H9 (cell line): ENCODE results near the gene ST6GAL1. TPM values are rescaled to one million over a fixed set of nuclear protein-coding genes. Genes with fewer than 3 reads are reported as not detected.
A peak's percentile ranks its signal among the peaks of the same experiment; 100 is the strongest.

Experiments used
- DNase-seq: peaks from one replicate; pipeline ENCODE4 v3.0.0-alpha.2; 2017
- H2AFZ ChIP-seq: one replicate; pipeline ENCODE4 v1.6.1; 2013; ENCODE audit warnings: mild to moderate bottlenecking, low read length, control low read depth, moderate library complexity
- H2AK5ac ChIP-seq: 2 replicates; pipeline ENCODE4 v1.6.1; 2013; ENCODE audit warnings: low read length, control low read depth, mixed read lengths; ENCODE audit not compliant: insufficient read length
- H2BK120ac ChIP-seq: one replicate; pipeline ENCODE4 v1.6.1; 2013; ENCODE audit warnings: low read depth, mild to moderate bottlenecking, low read length, control low read depth, inconsistent platforms; ENCODE audit not compliant: poor library complexity, severe bottlenecking
- H2BK12ac ChIP-seq: 2 replicates; pipeline ENCODE4 v1.6.1; 2013; ENCODE audit warnings: low read length, control low read depth, mixed read lengths, low read depth; ENCODE audit not compliant: insufficient read length
- H2BK15ac ChIP-seq: 2 replicates; pipeline ENCODE4 v1.6.1; 2013; ENCODE audit warnings: low read depth, low read length, control low read depth
- H2BK20ac ChIP-seq: one replicate; pipeline ENCODE4 v1.6.1; 2013; ENCODE audit warnings: low read depth, mild to moderate bottlenecking, low read length, control low read depth, inconsistent platforms; ENCODE audit not compliant: poor library complexity, severe bottlenecking
- H2BK5ac ChIP-seq: 2 replicates; pipeline ENCODE4 v1.6.1; 2013; ENCODE audit warnings: low read length, control low read depth, mixed read lengths; ENCODE audit not compliant: insufficient read length
- H3K14ac ChIP-seq: 2 replicates; pipeline ENCODE4 v1.6.1; 2013; ENCODE audit warnings: low read length, control low read depth; ENCODE audit not compliant: insufficient read depth
- H3K18ac ChIP-seq: 2 replicates; pipeline ENCODE4 v1.6.1; 2013; ENCODE audit warnings: low read depth, mild to moderate bottlenecking, mixed read lengths, low read length, control low read depth; ENCODE audit not compliant: insufficient read length
- H3K23ac ChIP-seq: 2 replicates; pipeline ENCODE4 v1.6.1; 2013; ENCODE audit warnings: low read length, control low read depth, mixed read lengths, low read depth; ENCODE audit not compliant: insufficient read length
- H3K23me2 ChIP-seq: 2 replicates; pipeline ENCODE4 v1.6.1; 2013; ENCODE audit warnings: low read depth, mild to moderate bottlenecking, mixed read lengths, low read length, control low read depth; ENCODE audit not compliant: insufficient read length, poor library complexity, severe bottlenecking
- H3K27ac ChIP-seq: 2 replicates; pipeline ENCODE4 v1.5.1; 2013; ENCODE audit warnings: low read length, control low read depth, mixed read lengths, low read depth; ENCODE audit not compliant: insufficient read length
- H3K27me3 ChIP-seq: 2 replicates; pipeline ENCODE4 v1.6.1; 2013; ENCODE audit warnings: low read length, control low read depth, inconsistent platforms; ENCODE audit not compliant: insufficient read depth
- H3K4ac ChIP-seq: 2 replicates; pipeline ENCODE4 v1.6.1; 2013; ENCODE audit warnings: low read depth, mild to moderate bottlenecking, control low read depth, inconsistent platforms, low read length, moderate library complexity
- H3K4me1 ChIP-seq: 2 replicates; pipeline ENCODE4 v1.6.1; 2013; ENCODE audit warnings: low read length, control low read depth, inconsistent platforms; ENCODE audit not compliant: insufficient read depth
- H3K4me2 ChIP-seq: 2 replicates; pipeline ENCODE4 v1.6.1; 2013; ENCODE audit warnings: low read length, control low read depth, mixed read lengths; ENCODE audit not compliant: insufficient read length, insufficient read depth
- H3K56ac ChIP-seq: 2 replicates; pipeline ENCODE4 v1.6.1; 2013; ENCODE audit warnings: low read depth, mild to moderate bottlenecking, mixed read lengths, low read length, control low read depth; ENCODE audit not compliant: insufficient read length
- H3K79me1 ChIP-seq: 2 replicates; pipeline ENCODE4 v1.6.1; 2013; ENCODE audit warnings: low read depth, mild to moderate bottlenecking, moderate library complexity, low read length, control low read depth, inconsistent platforms; ENCODE audit not compliant: insufficient read depth, poor library complexity, severe bottlenecking
- H3K79me2 ChIP-seq: 2 replicates; pipeline ENCODE4 v1.6.1; 2013; ENCODE audit warnings: low read length, control low read depth, inconsistent platforms; ENCODE audit not compliant: insufficient read depth
- H3K9ac ChIP-seq: 2 replicates; pipeline ENCODE4 v1.6.1; 2013; ENCODE audit warnings: low read length, control low read depth, mixed read lengths; ENCODE audit not compliant: insufficient read length; ENCODE audit errors: extremely low read depth
- H3K9me3 ChIP-seq: one replicate; pipeline ENCODE4 v1.6.1; 2013; ENCODE audit warnings: low read depth, low read length, inconsistent platforms; ENCODE audit not compliant: control insufficient read depth
- H3T11ph ChIP-seq: one replicate; pipeline ENCODE4 v1.6.1; 2013; ENCODE audit warnings: mild to moderate bottlenecking, low read length, control low read depth, inconsistent platforms
- H4K20me1 ChIP-seq: one replicate; pipeline ENCODE4 v1.6.1; 2013; ENCODE audit not compliant: control insufficient read depth, insufficient read length, insufficient read depth
- H4K5ac ChIP-seq: 2 replicates; pipeline ENCODE4 v1.6.1; 2013; ENCODE audit warnings: low read depth, mild to moderate bottlenecking, mixed read lengths, low read length, control low read depth; ENCODE audit not compliant: insufficient read length
- H4K8ac ChIP-seq: replicated peaks from 2 replicates; pipeline ENCODE4 v1.6.1; 2013; ENCODE audit warnings: low read length, control low read depth, mixed read lengths, low read depth; ENCODE audit not compliant: insufficient read length
- H4K91ac ChIP-seq: 2 replicates; pipeline ENCODE4 v1.6.1; 2013; ENCODE audit warnings: low read depth, mild to moderate bottlenecking, moderate library complexity, mixed read lengths, low read length, control low read depth; ENCODE audit not compliant: insufficient read length
- H3K27ac Mint-ChIP-seq, 3 experiments: 2 replicates in 2 of 3; 3 replicates in 1 of 3; pipeline ENCODE4 v1.8.0; 2020 to 2021; ENCODE audit warnings: mixed read lengths in 3 of 3, mild to moderate bottlenecking in 1 of 3, moderate library complexity in 1 of 3
- H3K27me3 Mint-ChIP-seq: 2 replicates; pipeline ENCODE4 v1.8.0; 2021; ENCODE audit warnings: low read depth, mild to moderate bottlenecking, moderate library complexity, mixed read lengths
- H3K36me3 Mint-ChIP-seq, 3 experiments: 2 replicates in 2 of 3; 3 replicates in 1 of 3; pipeline ENCODE4 v1.8.0; 2020 to 2021; ENCODE audit warnings: low read depth in 3 of 3, mixed read lengths in 3 of 3; ENCODE audit not compliant: insufficient read depth in 1 of 3
- H3K4me1 Mint-ChIP-seq, 2 experiments: 2 replicates each; pipeline ENCODE4 v1.8.0; 2020; ENCODE audit warnings: mixed read lengths in 2 of 2
- H3K4me3 Mint-ChIP-seq, 2 experiments: 2 replicates in 1 of 2; 3 replicates in 1 of 2; pipeline ENCODE4 v1.8.0; 2020 to 2021; ENCODE audit warnings: mild to moderate bottlenecking in 2 of 2, mixed read lengths in 2 of 2, moderate library complexity in 1 of 2
- H3K9me3 Mint-ChIP-seq, 2 experiments: 2 replicates in 1 of 2; 3 replicates in 1 of 2; pipeline ENCODE4 v1.8.0; 2020; ENCODE audit warnings: mild to moderate bottlenecking in 2 of 2, mixed read lengths in 2 of 2, moderate library complexity in 1 of 2
- WGBS: extraction: QIAGEN DNeasy Blood & Tissue Kit; methylation state at CpG from one replicate; pipeline ENCODE4 v1.1.7; 2013; ENCODE audit warnings: missing lambda C conversion rate, low lambda C conversion rate, mixed read lengths; ENCODE audit not compliant: insufficient read length; ENCODE audit errors: extremely low coverage; 5-methylcytosine and 5-hydroxymethylcytosine counted together
- total RNA-seq: library from RNA; stranded (reverse); gene quantifications from 2 replicates; pipeline ENCODE4 v1.2.1, GENCODE V29; 2021
- TF ChIP-seq, protein P1 (sequence below): fragments of 200-600 bp; sonication (generic); conservative IDR thresholded peaks from 3 replicates; pipeline ENCODE4 v1.8.0; 2021; ENCODE audit warnings: antibody characterized with exemption, mild to moderate bottlenecking

The ST6GAL1 gene
- total RNA-seq, 1 experiment from 2014 or later = 139 TPM

DNA sequence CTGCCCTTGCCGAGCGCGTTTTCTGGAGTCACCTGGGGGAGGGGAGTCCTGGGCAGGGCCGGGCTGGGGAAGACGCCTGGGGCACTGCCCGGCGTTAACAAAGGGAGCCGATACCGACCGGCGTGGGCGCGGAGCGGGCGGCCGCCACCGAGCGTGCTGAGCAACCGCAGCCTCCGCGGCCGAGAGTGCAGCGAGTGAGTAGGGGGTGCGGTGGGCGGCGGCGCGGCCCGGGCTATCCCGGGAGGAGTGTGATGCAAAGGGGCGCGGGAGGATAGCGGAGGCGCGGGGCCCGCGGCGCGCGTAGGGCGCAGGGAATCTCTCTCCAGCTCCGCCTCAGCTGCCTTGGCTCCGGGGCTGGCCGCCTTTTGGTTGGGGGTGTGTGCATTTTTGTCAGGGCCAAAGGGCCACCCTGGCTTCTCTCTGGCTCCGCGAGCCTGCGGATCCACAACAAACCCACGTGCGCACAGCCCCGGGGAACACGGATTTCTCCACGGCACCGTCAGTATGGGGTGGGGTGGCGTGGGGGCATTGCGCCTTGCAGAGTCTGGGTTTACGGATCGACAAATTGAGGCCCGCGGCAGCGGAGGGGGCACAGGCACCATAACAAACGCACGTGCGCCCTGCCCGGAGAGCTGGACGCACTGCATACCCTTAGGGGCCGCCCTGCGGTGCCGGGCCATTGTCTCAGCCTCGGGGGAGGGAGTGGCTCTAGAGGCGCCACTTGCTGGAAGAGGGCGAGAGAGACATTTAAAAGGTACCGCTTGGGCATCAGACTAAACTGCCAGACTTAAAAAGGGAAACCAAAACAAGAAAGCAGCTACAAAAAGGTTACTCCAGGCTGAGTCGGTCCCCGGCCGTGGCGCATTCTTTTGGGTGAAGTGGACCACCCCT, 560 bp downstream of the ST6GAL1 start:
- H3K9ac ChIP-seq = peak overlapping the region; percentile 48
- no peak overlapping the region for H3T11ph ChIP-seq
- no peak overlapping the region for H3K56ac ChIP-seq
- no peak overlapping the region for H4K91ac ChIP-seq
- H2BK20ac ChIP-seq = no peak overlapping the region
- WGBS = no CpG with 5 or more reads among the region's 76 CpGs
- Mint-ChIP-seq H3K36me3 (peaks cover 30 to 36% (median 33%) of the 10 kb centered on the region in 3 experiments), H3K4me3 (peak overlapping the region; percentile 86 to 96), H3K9me3 (peaks cover 2 to 8% of the 10 kb centered on the region in 2 experiments; a peak in 3 of 5 replicates), H3K27me3 (peaks cover 18% of the 10 kb centered on the region), H3K27ac (peak overlapping the region; percentile 95 to 98 (median 97)), H3K4me1 (peaks cover 36 to 37% of the 10 kb centered on the region in 2 experiments)
- peak overlapping the region; percentile 78 for H3K18ac ChIP-seq
- no peak overlapping the region for H2AFZ ChIP-seq
- peak; percentile 89 for DNase-seq
- no peak overlapping the region for H2AK5ac ChIP-seq
- no peak overlapping the region for H4K8ac ChIP-seq
- no peak overlapping the region for H2BK5ac ChIP-seq
- no peak overlapping the region for H3K23ac ChIP-seq
- H3K79me1 ChIP-seq = peaks cover 8% of the 10 kb centered on the region
- H3K4ac ChIP-seq = no peak overlapping the region; the same call in 1 of the 2 replicates
- no peaks in the 10 kb centered on the region for H3K9me3 ChIP-seq
- H3K14ac ChIP-seq = peak overlapping the region; percentile 90
- no peak overlapping the region for H2BK15ac ChIP-seq
- TF ChIP-seq, protein P1, sequence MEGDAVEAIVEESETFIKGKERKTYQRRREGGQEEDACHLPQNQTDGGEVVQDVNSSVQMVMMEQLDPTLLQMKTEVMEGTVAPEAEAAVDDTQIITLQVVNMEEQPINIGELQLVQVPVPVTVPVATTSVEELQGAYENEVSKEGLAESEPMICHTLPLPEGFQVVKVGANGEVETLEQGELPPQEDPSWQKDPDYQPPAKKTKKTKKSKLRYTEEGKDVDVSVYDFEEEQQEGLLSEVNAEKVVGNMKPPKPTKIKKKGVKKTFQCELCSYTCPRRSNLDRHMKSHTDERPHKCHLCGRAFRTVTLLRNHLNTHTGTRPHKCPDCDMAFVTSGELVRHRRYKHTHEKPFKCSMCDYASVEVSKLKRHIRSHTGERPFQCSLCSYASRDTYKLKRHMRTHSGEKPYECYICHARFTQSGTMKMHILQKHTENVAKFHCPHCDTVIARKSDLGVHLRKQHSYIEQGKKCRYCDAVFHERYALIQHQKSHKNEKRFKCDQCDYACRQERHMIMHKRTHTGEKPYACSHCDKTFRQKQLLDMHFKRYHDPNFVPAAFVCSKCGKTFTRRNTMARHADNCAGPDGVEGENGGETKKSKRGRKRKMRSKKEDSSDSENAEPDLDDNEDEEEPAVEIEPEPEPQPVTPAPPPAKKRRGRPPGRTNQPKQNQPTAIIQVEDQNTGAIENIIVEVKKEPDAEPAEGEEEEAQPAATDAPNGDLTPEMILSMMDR = peak; percentile 39; the same call in 2 of the 3 replicates
- peaks cover 15% of the 10 kb centered on the region for H3K23me2 ChIP-seq
- no peak overlapping the region for H4K5ac ChIP-seq
- peaks cover 18% of the 10 kb centered on the region for H3K79me2 ChIP-seq
- no peak overlapping the region for H2BK12ac ChIP-seq
- H4K20me1 ChIP-seq = no peaks in the 10 kb centered on the region
- H2BK120ac ChIP-seq = no peak overlapping the region
- H3K27me3 ChIP-seq = no peaks in the 10 kb centered on the region; the same call in 1 of the 2 replicates
- H3K4me1 ChIP-seq = 0 out of 2 replicates have a peak, but pooled peaks cover 2% of the 10 kb centered on the region
- H3K27ac ChIP-seq = no peak overlapping the region
- peak overlapping the region; percentile 94 for H3K4me2 ChIP-seq
